ENCODE measurements around the gene ARSA.

GRCh38 chr22:50672471-50673230, 44.7 kb upstream of the ARSA start, which contains the start of gene SHANK3:
- peak; percentile 47 to 61 for TF ChIP-seq POLR2A (IDR thresholded peaks at IDR 0.05)
- TF ChIP-seq CTCF (IDR thresholded peaks at IDR 0.05) = no peak
